Urinary bladder (tissue), 4 donors: ENCODE results near the gene ERRFI1. TPM values are rescaled to one million over a fixed set of nuclear protein-coding genes. Genes with fewer than 3 reads are reported as not detected.
"Not testable (repeated sequence)": the region's sequence is repeated elsewhere in the genome, so short reads cannot be mapped to it uniquely, and the experiment has no call there.

Experiments used
- DNase-seq: peaks from one replicate; pipeline ENCODE4 v3.0.0-alpha.2; 2015; ENCODE audit errors: extremely low spot score
- H3K27ac ChIP-seq: one replicate; pipeline ENCODE4 v1.5.1; 2013; ENCODE audit warnings: low read depth, mild to moderate bottlenecking, moderate library complexity
- H3K36me3 ChIP-seq: one replicate; pipeline ENCODE4 v1.6.1; 2013; ENCODE audit warnings: mild to moderate bottlenecking, moderate library complexity; ENCODE audit not compliant: insufficient read depth
- H3K4me1 ChIP-seq: one replicate; pipeline ENCODE4 v1.6.1; 2013; ENCODE audit warnings: mild to moderate bottlenecking, moderate library complexity; ENCODE audit not compliant: insufficient read depth
- H3K4me3 ChIP-seq: one replicate; pipeline ENCODE4 v1.5.1; 2013; ENCODE audit warnings: low read depth, low read length
- WGBS: extraction: QIAGEN DNeasy Blood & Tissue Kit; methylation state at CpG from one replicate; pipeline ENCODE4 v1.1.7; 2013; 5-methylcytosine and 5-hydroxymethylcytosine counted together
- polyA plus RNA-seq: library from polyadenylated mRNA; stranded (reverse); fragments of 200-250 nt; gene quantifications from one replicate; pipeline ENCODE4 v1.2.3, GENCODE V29; 2013
- total RNA-seq: library from RNA; depleted of rRNA; stranded (reverse); fragments of >200 nt; gene quantifications from one replicate; pipeline ENCODE4 v1.2.3, GENCODE V29; 2014
- donor health status: healthy with polysubstance abuse.
- donor health status: healthy.

Gene ERRFI1
- total and polyA plus RNA-seq, 2 donors = 35.1 to 117 TPM

- no peak for DNase-seq
- no peaks in the 10 kb centered on the region for H3K36me3 ChIP-seq
- H3K4me1 ChIP-seq = no peaks in the 10 kb centered on the region
- no peak overlapping the region for H3K27ac ChIP-seq
- WGBS = 69% methylated on average over 4 of the region's 4 CpGs
- H3K4me3 ChIP-seq = no peak overlapping the region
These were observed 29.9 kb upstream of the ERRFI1 start for GRCh38 chr1:8055973-8056372.

DNA sequence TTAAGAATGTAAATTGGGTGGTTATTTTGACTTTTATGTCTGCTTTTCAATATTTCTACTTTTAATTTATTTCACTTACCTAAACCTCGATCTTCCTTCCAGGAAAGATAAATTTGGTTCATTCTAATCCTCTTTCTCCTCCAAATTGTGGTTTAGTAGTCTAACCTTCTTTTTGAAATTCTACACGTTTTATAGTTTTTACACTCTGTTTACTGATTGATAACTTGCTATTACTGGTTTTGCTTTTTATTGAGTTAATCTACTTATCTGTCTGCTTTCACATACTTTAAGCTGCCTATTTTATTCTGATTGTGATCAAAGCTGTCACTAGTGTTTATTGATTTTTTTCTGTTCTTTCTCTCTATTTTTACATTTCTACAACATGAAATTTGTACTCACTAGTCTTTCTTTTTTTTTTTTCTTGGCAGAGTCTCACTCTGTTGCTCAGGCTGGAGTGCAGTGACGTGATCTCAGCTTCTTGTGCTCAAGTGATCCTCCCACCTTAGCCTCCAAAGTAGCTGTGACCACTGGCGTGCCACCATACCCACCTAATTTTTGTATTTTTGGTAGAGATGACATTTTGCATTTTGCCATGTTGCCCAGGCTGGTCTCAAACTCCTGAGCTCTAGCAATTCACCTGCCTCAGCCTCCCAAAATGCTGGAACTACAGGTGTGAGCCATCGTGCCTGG is 27.9 kb upstream of the ERRFI1 start:
- no peaks in the 10 kb centered on the region for H3K4me1 ChIP-seq
- no peak overlapping the region for H3K27ac ChIP-seq
- no peak overlapping the region for H3K4me3 ChIP-seq
- WGBS = 69% methylated on average over 5 of the region's 5 CpGs
- no peak for DNase-seq
- no peaks in the 10 kb centered on the region for H3K36me3 ChIP-seq

DNA sequence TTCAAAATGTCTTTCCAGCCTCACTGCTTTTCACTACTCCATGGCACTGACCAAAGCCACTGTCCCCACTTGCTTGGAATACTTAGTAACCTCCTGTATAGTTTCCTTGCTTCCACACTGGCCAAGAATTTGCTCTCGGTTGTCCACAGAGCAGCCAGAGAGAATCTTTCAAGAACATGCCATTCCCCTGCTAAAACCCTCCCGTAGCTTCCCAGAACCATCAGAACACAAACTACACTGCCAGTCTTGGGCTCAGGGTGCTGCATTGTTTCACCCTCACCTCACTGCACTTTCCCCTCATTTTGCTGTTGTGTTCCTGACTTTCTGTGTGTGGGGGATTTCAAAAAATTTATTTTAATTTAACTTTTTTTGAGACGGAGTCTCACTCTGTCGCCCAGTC is 25.5 kb upstream of the ERRFI1 start:
- H3K36me3 ChIP-seq = no peaks in the 10 kb centered on the region
- H3K27ac ChIP-seq = no peak overlapping the region
- no peak overlapping the region for H3K4me3 ChIP-seq
- 82% methylated on average over 4 of the region's 4 CpGs for WGBS
- DNase-seq = no peak
- no peaks in the 10 kb centered on the region for H3K4me1 ChIP-seq

GRCh38 chr1:8049229-8049628 is 23.1 kb upstream of the ERRFI1 start:
- H3K27ac ChIP-seq, DNase-seq, H3K4me3 ChIP-seq, H3K36me3 ChIP-seq, H3K4me1 ChIP-seq: not testable (repeated sequence)
- WGBS = 95% methylated on average over 4 of the region's 4 CpGs

GRCh38 chr1:8047686-8048445 is 21.8 kb upstream of the ERRFI1 start:
- no peaks in the 10 kb centered on the region for H3K36me3 ChIP-seq
- no peak overlapping the region for H3K27ac ChIP-seq
- WGBS = 34% methylated on average over 7 of the region's 7 CpGs
- no peak overlapping the region for H3K4me3 ChIP-seq
- no peaks in the 10 kb centered on the region for H3K4me1 ChIP-seq
- no peak for DNase-seq

DNA sequence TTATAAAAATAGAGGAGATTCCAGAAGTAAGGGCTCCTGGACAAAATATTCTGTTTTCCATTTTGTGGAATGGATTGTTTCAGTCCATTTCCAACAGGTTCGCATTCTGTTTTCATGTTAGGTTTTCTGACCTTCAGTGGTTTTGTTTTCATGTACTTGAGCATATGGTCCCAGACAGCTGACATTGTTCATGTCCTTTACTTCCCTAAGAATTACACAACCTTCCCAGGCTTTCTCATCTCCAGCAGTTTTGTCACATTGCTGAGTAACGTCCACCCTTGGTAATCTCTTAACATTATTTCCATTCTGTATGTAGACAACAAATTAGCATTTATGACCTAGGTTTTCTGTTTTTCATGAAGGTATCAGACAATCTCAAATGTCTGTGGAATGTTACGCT is 21.0 kb upstream of the ERRFI1 start:
- DNase-seq = no peak
- Histone ChIP-seq H3K27ac (no peak overlapping the region), H3K4me1 (no peaks in the 10 kb centered on the region), H3K36me3 (no peaks in the 10 kb centered on the region), H3K4me3 (no peak overlapping the region)
- WGBS = 77% methylated on average over 3 of the region's 3 CpGs

DNA sequence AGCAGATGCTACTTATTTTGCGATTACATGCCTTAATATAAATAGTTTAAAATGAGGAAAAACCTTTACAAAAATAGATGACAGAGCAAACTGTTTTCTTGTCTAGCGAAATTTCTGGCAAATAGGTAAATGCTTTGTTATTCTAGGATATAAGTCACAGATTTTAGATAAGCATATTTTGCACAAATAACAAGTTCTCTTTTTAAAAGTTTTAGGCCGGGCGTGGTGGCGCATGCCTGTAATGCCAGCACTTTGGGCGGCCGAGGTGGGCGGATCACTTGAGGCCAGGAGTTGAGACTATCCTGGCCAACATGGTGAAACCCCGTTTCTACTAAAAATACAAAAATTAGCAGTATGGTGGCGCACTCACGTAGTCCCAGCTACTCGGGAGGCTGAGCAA is 20.3 kb upstream of the ERRFI1 start:
- no peak overlapping the region for H3K4me3 ChIP-seq
- no peaks in the 10 kb centered on the region for H3K36me3 ChIP-seq
- WGBS = 91% methylated on average over 12 of the region's 12 CpGs
- DNase-seq = no peak
- H3K4me1 ChIP-seq = no peaks in the 10 kb centered on the region
- H3K27ac ChIP-seq = no peak overlapping the region

DNA sequence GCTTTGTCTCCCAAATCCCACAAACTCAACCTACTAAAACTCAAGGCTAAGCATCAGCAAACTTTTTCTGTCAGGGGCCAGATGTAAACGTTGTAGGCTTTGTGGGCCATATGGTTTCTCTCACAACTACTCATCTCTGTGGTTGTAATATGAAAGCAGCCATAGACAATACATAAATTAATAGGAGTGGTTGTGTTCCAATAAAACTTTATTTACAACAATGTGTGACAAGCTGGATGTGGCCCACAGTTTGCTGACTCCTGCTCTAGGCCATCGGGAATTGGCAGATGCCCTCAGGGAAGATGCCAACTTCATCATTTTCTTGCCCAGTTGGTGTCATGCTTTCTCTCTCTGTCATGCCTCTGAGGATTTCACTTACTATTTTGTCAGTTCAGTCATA is 17.5 kb upstream of the ERRFI1 start:
- H3K36me3 ChIP-seq = no peaks in the 10 kb centered on the region
- H3K4me1 ChIP-seq = no peaks in the 10 kb centered on the region
- WGBS = 43% methylated on average over 2 of the region's 2 CpGs
- no peak overlapping the region for H3K4me3 ChIP-seq
- no peak overlapping the region for H3K27ac ChIP-seq
- no peak for DNase-seq

- Histone ChIP-seq H3K27ac (no peak overlapping the region), H3K36me3 (no peaks in the 10 kb centered on the region), H3K4me3 (no peak overlapping the region), H3K4me1 (no peaks in the 10 kb centered on the region)
- no peak for DNase-seq
- WGBS = 97% methylated on average over 3 of the region's 3 CpGs
These were observed 16.0 kb upstream of the ERRFI1 start for GRCh38 chr1:8042134-8042533.

- no peak for DNase-seq
- no peaks in the 10 kb centered on the region for H3K36me3 ChIP-seq
- H3K27ac ChIP-seq = no peak overlapping the region
- 49% methylated on average over 1 of the region's 1 CpG for WGBS
- H3K4me3 ChIP-seq = no peak overlapping the region
- H3K4me1 ChIP-seq = no peaks in the 10 kb centered on the region
These were observed 14.5 kb upstream of the ERRFI1 start for GRCh38 chr1:8040586-8040985.

GRCh38 chr1:8039071-8039470 is 13.0 kb upstream of the ERRFI1 start:
- no peak overlapping the region for H3K27ac ChIP-seq

GRCh38 chr1:8035289-8035688 is 9.2 kb upstream of the ERRFI1 start:
- DNase-seq = no peak
- Histone ChIP-seq H3K4me3 (no peak overlapping the region), H3K27ac (no peak overlapping the region), H3K36me3 (no peaks in the 10 kb centered on the region), H3K4me1 (peaks cover 1% of the 10 kb centered on the region)
- 98% methylated on average over 4 of the region's 4 CpGs for WGBS

More at GRCh38 chr1:8039071-8039470, 13.0 kb upstream of the ERRFI1 start:
- Histone ChIP-seq H3K36me3 (no peaks in the 10 kb centered on the region), H3K4me3 (no peak overlapping the region), H3K4me1 (no peaks in the 10 kb centered on the region)
- DNase-seq = no peak
- WGBS = 87% methylated on average over 2 of the region's 2 CpGs

GRCh38 chr1:8033322-8033721 is 7.2 kb upstream of the ERRFI1 start:
- H3K27ac ChIP-seq = no peak overlapping the region
- WGBS = 88% methylated on average over 6 of the region's 6 CpGs

DNA sequence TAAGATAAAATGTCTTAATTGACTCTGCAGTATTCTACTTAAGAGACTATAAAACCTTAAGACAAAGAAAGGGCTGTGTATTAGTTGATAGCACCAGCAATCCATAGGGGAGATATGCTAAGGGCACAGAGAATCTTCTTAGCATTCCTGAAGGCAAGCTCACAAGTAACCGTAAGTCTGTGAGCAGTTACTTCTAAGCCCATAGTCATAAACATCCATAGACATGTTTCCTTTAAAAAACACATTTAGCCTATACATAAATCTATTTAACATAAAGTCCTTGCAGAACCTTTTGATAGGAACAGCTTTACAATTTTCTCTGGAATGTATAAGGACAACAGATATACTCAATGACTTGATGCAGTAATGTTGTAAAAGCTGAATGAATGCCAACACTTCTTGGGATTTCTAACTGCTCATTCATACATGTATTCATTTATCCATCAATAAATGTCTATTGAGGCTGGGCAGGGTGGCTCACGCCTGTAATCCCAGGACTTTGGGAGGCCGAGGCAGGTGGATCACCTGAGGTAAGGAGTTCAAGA is 6.3 kb upstream of the ERRFI1 start:
- DNase-seq = no peak
- no peak overlapping the region for H3K4me3 ChIP-seq
- H3K36me3 ChIP-seq = no peaks in the 10 kb centered on the region
- H3K27ac ChIP-seq = no peak overlapping the region
- peaks cover 2% of the 10 kb centered on the region for H3K4me1 ChIP-seq
- WGBS = 82% methylated on average over 3 of the region's 3 CpGs

More at GRCh38 chr1:8033322-8033721, 7.2 kb upstream of the ERRFI1 start:
- no peaks in the 10 kb centered on the region for H3K36me3 ChIP-seq
- H3K4me3 ChIP-seq = no peak overlapping the region
- DNase-seq = no peak
- H3K4me1 ChIP-seq = peaks cover 1% of the 10 kb centered on the region
